ENCODE measurements around the gene UNC45A. TPM values are rescaled to one million over a fixed set of nuclear protein-coding genes. Genes with fewer than 3 reads are reported as not detected.
"Not testable (repeated sequence)": the region's sequence is repeated elsewhere in the genome, so short reads cannot be mapped to it uniquely, and the experiment has no call there.

UNC45A gene, protein sequence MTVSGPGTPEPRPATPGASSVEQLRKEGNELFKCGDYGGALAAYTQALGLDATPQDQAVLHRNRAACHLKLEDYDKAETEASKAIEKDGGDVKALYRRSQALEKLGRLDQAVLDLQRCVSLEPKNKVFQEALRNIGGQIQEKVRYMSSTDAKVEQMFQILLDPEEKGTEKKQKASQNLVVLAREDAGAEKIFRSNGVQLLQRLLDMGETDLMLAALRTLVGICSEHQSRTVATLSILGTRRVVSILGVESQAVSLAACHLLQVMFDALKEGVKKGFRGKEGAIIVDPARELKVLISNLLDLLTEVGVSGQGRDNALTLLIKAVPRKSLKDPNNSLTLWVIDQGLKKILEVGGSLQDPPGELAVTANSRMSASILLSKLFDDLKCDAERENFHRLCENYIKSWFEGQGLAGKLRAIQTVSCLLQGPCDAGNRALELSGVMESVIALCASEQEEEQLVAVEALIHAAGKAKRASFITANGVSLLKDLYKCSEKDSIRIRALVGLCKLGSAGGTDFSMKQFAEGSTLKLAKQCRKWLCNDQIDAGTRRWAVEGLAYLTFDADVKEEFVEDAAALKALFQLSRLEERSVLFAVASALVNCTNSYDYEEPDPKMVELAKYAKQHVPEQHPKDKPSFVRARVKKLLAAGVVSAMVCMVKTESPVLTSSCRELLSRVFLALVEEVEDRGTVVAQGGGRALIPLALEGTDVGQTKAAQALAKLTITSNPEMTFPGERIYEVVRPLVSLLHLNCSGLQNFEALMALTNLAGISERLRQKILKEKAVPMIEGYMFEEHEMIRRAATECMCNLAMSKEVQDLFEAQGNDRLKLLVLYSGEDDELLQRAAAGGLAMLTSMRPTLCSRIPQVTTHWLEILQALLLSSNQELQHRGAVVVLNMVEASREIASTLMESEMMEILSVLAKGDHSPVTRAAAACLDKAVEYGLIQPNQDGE
- 80.6 and 95.3 TPM in 2 replicates for total RNA-seq

DNA sequence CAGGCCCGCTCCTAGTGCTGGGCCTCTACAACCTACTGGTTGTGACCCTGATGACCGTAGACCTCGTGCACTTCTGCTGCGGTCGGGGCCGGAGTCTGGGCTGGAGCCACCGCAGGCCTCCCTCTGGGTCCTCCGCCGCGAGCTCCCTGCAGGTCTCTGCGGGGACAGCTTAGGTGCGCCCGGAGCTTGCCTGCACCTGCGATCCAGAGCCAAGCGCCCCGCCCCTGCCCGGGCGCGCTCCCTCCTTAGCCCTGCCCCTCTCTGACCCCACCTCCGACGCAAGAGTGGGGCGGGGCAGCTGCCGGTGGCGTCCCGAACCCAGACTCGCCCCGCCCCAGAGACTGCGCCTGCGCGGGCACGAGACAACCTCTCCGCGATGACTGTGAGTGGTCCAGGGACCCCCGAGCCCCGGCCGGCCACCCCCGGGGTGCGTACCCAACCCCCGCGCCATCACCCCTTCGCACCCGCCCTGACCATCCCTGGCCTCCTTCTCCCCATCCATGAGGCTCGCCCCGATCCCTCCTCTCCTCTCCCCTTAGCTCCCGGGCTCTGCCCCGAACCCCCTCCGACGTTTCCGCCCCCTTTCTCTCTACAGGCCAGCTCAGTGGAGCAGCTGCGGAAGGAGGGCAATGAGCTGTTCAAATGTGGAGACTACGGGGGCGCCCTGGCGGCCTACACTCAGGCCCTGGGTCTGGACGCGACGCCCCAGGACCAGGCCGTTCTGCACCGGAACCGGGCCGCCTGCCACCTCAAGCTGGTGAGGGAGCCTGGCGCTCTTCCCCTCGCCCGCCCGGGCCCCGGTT, at the start of gene UNC45A:
UNC45A (plus strand) TSS at position 337 of the 803 bp plus-strand sequence; CDS start at position 377, 40 bp downstream.
- DNase-seq (ENCODE audit: extremely low read depth, low read depth, low spot score): no peak

DNA sequence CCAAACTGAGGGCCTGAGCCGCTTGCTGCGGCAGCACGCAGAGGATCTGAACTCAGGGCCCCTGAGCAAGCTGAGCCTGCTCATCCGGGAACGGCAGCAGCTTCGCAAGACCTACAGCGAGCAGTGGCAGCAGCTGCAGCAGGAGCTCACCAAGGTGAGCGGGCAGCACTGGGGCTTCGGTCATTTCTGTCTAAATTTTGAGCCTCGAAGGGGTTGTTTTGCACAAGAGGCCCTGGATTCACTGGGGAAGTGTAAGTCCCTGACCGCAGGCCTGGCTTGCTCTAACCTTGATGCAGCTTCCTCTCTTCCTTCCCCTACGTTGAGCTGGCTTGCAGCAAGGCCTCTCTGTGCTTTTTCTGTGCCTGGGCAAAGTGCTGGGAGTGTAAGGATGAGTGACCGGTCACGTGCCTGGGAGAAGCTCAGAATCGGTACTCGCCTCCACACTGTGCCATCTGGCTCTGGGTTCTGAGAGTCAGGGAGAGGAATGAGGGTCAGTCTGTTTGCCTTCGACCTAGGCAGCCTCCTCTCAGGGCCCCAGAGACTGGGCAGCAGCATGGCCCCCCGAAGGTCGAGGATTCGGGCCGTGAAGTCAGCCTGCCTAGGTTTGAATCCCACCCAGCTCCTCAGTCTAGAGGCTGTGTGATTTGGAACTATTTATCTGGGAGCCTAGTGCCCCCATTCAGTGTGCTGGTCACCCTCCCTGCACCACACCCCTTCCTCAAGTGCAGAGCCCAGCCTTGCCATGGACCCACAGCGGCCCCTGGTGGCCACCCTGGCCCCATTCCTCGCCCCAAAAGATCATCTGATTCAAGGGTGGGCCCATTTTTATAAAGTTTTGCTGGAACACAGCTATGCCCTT, 49.4 kb upstream of the UNC45A start:
- no peak for DNase-seq (ENCODE audit: extremely low read depth, low read depth, low spot score)

DNA sequence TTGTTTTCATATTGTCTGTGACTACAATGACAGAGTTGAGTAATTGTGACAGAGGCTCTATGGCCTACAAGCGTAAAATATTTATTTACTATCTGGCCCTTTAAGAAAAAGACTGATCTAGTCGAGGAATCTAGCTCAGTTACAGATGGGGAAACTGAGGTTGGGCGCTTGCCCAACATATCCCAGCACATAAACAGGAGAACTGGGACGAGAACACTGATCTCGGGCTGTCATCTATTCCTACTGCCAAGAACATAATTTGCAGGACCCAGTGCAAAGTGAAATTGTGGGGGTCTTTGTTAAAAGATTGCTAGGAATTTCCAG, 48.8 kb upstream of the UNC45A start:
- no peak for DNase-seq (ENCODE audit: extremely low read depth, low read depth, low spot score)

DNA sequence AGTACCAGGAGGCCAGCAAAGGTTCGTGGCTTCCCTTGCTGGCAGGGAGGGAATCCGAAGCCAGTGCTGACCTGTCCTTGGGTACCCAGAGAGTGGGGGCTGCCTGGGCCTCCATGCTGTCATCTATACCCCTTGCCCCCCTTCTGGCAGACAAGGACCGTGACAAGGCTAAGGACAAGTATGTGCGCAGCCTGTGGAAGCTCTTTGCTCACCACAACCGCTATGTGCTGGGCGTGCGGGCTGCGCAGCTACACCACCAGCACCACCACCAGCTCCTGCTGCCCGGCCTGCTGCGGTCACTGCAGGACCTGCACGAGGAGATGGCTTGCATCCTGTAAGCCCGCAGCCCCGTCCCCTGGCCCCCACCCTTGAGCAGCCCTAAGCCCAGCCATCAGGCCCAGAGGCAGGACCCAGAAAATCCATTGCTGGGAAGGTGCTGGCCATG, 48.0 kb upstream of the UNC45A start:
- no peak for DNase-seq (ENCODE audit: extremely low read depth, low read depth, low spot score)

DNA sequence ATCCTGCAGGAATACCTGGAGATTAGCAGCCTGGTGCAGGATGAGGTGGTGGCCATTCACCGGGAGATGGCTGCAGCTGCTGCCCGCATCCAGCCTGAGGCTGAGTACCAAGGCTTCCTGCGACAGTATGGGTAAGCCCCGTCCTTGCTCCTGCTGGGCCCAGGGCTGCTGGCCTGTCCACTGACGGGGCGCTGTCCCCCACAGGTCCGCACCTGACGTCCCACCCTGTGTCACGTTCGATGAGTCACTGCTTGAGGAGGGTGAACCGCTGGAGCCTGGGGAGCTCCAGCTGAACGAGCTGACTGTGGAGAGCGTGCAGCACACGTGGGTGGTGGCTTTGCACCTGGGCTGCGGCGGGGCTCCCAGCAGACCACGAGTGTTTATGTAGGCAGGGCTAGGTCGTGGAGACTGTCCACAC, 45.8 kb upstream of the UNC45A start:
- DNase-seq (ENCODE audit: extremely low read depth, low read depth, low spot score): no peak

DNA sequence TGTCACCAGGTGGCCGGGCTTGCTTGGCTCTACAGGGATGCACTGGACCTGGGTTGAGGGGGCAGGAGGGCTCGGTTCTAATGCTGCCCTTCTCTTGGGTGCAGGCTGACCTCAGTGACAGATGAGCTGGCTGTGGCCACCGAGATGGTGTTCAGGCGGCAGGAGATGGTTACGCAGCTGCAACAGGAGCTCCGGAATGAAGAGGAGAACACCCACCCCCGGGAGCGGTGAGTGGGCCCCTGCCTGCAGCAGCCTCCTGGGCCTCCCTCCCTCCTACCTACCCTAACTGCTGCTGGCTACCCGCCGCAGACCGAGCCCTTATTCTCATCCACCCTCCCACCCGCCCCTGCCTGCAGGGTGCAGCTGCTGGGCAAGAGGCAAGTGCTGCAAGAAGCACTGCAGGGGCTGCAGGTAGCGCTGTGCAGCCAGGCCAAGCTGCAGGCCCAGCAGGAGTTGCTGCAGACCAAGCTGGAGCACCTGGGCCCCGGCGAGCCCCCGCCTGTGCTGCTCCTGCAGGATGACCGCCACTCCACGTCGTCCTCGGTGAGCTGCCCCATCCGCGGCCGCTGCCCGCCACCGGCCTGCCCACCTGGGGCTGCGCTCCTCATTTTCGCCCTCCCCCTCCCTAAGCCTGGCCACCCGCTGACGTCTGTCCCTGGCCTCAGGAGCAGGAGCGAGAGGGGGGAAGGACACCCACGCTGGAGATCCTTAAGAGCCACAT, 45.2 kb upstream of the UNC45A start:
- DNase-seq (ENCODE audit: extremely low read depth, low read depth, low spot score): no peak

DNA sequence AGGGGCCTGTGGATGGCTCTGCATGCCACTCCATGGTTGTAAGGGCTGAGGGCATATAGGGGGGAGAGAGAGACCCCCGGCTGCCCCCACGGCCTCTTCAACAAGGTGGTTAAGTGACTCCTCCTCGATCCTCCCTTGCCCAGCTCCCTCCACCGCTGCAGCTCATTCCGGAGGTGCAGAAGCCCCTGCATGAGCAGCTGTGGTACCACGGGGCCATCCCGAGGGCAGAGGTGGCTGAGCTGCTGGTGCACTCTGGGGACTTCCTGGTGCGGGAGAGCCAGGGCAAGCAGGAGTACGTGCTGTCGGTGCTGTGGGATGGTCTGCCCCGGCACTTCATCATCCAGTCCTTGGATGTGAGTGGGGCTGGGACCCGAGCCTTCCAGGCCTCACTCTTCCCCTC, 44.2 kb upstream of the UNC45A start:
- DNase-seq (ENCODE audit: extremely low read depth, low read depth, low spot score): no peak

DNA sequence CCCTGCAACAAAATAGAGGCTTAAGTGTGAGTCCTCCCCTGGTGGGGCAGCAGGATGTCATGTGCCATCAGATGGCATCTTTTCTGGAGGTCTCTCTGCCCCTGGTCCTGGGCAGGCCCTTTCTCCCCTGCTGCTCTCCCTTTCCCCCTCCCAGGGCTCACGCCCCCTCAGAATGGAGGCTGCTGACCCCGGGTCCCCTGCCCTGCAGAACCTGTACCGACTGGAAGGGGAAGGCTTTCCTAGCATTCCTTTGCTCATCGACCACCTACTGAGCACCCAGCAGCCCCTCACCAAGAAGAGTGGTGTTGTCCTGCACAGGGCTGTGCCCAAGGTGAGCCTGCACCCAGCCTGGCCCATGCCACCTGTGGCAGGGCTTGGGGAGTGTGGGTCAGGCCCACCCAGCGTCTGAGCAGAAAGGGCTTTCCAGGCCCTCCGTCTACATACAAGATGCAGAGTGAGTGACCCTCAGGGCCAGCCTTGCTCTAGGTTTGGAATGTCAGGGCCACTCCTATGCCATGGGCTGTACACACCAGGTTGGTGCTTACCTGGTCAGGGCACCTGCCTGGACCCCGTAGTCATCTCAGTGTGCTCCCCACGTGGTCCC, 43.6 kb upstream of the UNC45A start:
- DNase-seq (ENCODE audit: extremely low read depth, low read depth, low spot score): no peak

DNA sequence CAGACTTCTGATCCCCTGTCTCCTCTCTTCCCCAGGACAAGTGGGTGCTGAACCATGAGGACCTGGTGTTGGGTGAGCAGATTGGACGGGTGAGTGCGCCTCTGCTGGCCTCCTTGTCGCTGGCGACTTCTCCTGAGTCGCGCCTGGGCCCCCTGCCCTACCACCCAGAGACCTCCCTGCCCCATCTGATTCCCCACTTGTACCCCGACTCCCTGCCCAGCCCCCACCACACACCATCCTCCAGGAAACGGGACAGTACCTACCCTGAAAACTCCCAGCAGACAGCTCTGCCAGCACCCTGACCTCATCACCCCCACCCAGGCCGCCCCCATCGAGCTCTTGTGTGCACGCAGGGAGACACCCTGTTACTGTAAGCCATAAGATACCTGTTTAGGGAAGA, 43.1 kb upstream of the UNC45A start:
- no peak for DNase-seq (ENCODE audit: extremely low read depth, low read depth, low spot score)

DNA sequence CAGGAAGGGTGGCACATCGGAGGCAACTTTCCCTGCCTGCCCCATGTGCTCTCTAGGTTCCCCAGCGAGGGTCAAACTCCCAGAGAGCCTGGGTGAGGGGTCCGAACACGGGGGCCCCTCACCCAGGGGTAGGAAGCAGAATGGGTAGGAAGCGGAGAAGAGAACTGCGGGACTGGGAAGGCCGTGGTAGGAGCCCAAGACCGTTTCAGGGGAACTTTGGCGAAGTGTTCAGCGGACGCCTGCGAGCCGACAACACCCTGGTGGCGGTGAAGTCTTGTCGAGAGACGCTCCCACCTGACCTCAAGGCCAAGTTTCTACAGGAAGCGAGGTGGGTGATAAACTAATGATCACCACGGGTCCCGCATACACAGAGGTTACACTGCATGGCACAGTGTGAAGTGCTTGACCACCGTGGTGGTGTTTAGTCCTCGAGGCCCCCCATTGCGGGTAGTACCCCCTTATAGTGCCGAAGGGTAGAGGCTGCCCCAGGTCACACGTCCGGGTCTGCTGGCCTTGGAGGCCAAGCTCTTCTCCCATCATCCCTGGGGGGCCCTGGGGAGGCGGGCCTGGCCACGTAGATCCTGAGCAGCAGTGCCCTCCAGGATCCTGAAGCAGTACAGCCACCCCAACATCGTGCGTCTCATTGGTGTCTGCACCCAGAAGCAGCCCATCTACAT, 42.4 kb upstream of the UNC45A start:
- DNase-seq (ENCODE audit: extremely low read depth, low read depth, low spot score): no peak

DNA sequence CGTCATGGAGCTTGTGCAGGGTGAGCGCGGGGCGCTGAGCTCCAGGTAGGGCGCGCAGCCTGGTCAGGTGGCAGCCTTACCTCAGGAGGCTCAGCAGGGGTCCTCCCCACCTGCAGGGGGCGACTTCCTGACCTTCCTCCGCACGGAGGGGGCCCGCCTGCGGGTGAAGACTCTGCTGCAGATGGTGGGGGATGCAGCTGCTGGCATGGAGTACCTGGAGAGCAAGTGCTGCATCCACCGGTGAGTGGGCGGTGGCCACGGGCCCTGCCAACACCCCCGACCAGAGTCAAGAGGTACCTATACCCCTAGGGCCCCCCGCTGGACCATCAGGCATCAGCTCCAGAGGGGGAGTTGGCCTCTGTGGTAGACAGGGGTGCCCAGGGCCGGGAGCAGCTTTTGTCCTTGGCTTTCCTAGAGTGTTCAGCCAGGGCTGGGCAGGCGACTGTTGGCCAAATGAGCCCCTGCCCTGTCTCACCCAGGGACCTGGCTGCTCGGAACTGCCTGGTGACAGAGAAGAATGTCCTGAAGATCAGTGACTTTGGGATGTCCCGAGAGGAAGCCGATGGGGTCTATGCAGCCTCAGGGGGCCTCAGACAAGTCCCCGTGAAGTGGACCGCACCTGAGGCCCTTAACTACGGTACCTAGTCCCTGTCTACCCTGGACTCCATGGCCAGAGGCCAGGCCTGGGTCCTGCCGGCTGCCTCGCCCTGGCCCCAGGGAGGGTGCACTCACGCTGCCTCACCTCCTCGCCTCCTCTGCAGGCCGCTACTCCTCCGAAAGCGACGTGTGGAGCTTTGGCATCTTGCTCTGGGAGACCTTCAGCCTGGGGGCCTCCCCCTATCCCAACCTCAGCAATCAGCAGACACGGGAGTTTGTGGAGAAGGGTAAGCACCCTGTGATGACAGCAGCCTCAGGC, 41.7 kb upstream of the UNC45A start:
- DNase-seq (ENCODE audit: extremely low read depth, low read depth, low spot score): no peak

DNA sequence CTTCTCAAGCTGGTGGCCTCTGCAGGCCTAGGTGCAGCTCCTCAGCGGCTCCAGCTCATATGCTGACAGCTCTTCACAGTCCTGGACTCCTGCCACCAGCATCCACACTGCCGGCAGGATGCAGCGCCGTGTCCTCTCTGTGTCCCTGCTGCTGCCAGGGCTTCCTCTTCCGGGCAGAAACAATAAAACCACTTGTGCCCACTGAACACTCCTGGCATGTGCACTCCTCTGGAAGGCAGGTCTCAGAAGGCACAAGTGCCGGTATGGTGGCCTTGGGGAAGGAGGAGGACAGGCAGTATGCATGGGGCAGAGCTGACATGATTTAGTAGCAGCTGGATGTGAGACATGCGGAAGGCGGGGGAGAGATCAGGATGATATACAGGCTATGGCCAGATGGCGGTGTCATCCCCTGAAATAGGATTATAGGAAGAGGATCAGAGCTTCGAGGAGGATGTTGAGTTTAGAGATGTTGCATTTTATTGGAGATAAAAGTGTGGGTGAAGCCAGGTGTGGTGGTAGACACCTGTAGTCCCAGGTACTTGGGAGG, 39.4 kb upstream of the UNC45A start:
- DNase-seq (ENCODE audit: extremely low read depth, low read depth, low spot score): no peak

DNA sequence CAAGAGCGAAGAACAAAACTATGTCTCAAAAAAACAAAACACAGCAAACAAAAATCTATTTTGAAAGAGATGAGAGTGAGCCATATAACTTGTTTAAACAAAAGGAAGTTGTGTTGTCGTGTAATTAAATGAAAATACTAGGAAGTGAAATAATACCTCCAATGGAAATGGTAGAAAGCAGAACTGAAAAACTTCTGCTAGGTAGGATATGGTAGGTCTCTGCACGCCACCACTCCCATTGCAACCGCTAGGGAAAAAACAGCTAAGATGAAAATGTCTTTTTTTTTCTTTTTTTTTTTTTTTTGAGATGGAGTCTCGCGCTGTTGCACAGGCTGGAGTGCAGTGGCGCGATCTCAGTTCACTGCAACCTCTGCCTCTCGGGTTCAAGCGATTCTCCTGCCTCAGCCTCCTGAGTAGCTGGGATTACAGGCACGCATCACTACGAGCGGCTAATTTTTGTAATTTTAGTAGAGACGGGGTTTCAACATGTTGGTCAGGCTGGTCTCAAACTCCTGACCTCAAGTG, 37.9 kb upstream of the UNC45A start:
- not testable (repeated sequence) for DNase-seq (ENCODE audit: extremely low read depth, low read depth, low spot score)

DNA sequence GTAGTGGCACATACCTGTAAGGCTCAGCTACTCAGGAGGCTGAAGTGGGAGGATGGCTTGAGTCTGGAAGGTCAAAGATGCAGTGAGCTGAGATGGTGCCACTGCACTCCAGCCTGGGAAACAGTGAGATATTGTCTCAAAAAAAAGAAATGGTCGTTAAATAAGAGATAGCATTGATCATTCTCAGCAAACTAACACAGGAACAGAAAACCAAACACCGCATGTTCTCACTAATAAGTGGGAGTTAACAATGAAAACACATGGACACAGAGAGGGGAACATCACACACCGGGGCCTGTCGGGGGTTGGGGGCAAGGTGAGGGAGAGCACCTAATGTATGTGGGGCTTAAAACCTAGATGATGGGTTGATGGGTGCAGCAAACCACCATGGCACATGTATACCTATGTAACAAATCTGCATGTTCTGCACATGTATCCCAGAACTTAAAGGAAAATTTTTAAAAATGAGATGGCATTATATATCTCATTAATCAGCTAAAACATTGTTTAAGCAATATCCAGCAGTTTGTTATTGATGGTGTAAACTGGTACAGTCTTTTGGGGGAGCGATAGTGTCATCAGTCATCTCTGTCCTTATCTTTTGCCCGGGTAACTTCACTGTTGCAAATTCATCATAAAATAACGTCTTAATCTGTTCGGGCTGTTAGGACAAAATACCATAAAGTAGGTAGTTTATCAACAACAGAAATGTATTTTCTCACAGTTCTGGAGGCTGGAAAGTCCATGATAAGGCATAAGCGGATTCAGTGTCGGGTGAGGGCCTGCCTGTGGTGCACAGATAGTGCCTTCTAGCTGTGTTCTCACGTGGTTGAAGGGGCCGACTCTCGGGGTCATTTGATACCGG, 33.7 kb upstream of the UNC45A start:
- no peak for DNase-seq (ENCODE audit: extremely low read depth, low read depth, low spot score)

DNA sequence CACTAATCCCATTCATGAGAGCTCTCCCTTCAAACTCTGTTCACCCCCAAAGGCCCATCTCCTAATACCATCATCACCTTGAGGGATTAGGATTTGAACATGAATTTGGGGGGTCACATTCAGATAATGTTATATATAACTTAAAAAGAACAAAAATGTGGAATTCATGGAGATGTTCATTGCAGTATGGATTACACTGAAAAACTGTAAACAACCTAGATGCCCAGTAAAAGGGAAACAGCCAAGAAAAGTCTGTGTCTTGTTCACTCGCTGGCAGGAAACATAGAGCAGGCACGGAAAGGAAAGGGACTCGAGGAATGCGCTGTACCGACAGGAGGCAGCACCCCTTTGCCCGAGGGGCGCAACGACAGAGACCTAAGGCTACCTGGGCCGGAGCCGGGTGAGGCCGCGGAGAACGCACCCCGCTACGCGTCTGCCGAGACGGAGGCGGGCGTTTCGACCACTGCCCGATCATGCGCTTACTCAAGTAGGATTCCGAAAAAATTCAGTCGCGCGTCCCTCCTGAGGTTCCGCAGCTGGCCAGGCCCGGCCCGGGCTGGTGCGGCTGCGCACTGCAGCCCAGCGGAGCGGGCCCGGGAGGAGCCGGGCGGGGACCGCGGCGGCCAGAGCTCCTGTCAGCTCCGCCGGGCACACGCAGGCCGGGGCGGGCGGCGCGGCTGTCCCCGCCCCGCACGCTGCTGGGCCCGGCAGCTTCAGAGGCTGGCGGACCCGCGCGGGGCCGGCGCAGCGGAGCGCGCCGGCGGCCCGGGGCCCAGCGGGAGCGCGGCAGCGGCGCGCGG, 32.8 kb upstream of the UNC45A start:
- DNase-seq (ENCODE audit: extremely low read depth, low read depth, low spot score): peak; percentile 23
